ENCODE results near the gene NFIX. TPM values are rescaled to one million over a fixed set of nuclear protein-coding genes. Genes with fewer than 3 reads are reported as not detected.

The NFIX gene
- total and polyA plus RNA-seq, 7 donors = 22.2 to 347 (median 220) TPM

- ATAC-seq (no peak), DNase-seq (no peak)
- TF ChIP-seq CTCF (IDR thresholded peaks at IDR 0.05) = no peak
- H3K9me3 ChIP-seq = no peaks in the 10 kb centered on the region
- no peak overlapping the region for H3K27ac ChIP-seq
- H3K4me3 ChIP-seq = no peak overlapping the region
- no peaks in the 10 kb centered on the region for H3K27me3 ChIP-seq (ENCODE audit: insufficient read depth in 3 of 3, low read length in 2 of 3)
- H3K4me1 ChIP-seq = peaks cover 18% of the 10 kb centered on the region
- H3K36me3 ChIP-seq (ENCODE audit: insufficient read depth in 1 of 2, low read depth in 1 of 2) = peaks cover 0 to 85% of the 10 kb centered on the region in 2 donors
- WGBS, 3 donors = 31 to 53% (median 36%) methylated on average over 7 of the region's 7 CpGs
- intact Hi-C loops (cut with DNase I) = no loop called here
Measured at GRCh38 chr19:13085666-13086065, 90.4 kb downstream of the NFIX start.

- Histone ChIP-seq H3K27me3 (ENCODE audit: insufficient read depth in 3 of 3, low read length in 2 of 3) (no peaks in the 10 kb centered on the region), H3K9me3 (no peaks in the 10 kb centered on the region), H3K4me3 (no peak overlapping the region), H3K27ac (no peak overlapping the region), H3K36me3 (ENCODE audit: insufficient read depth in 1 of 2, low read depth in 1 of 2) (peaks cover 0 to 86% of the 10 kb centered on the region in 2 donors), H3K4me1 (peaks cover 23% of the 10 kb centered on the region)
- no peak for DNase-seq
- 43 to 67% (median 52%) methylated on average over 2 of the region's 2 CpGs for WGBS, 3 donors
- intact Hi-C loops (cut with DNase I) = no loop called here
- no peak for ATAC-seq
- no peak for TF ChIP-seq CTCF (IDR thresholded peaks at IDR 0.05)
Measured at GRCh38 chr19:13086341-13086740, 91.1 kb downstream of the NFIX start.

- H3K9me3 ChIP-seq = no peaks in the 10 kb centered on the region
- H3K4me3 ChIP-seq = no peak overlapping the region
- H3K4me1 ChIP-seq = peaks cover 20% of the 10 kb centered on the region
- no peaks in the 10 kb centered on the region for H3K27me3 ChIP-seq (ENCODE audit: insufficient read depth in 3 of 3, low read length in 2 of 3)
- WGBS, 3 donors = 79 to 86% (median 82%) methylated on average over 12 of the region's 12 CpGs
- TF ChIP-seq CTCF (IDR thresholded peaks at IDR 0.05) = no peak
- H3K36me3 ChIP-seq (ENCODE audit: insufficient read depth in 1 of 2, low read depth in 1 of 2) = peaks cover 0 to 83% of the 10 kb centered on the region in 2 donors
- intact Hi-C loops (cut with DNase I) = no loop called here
- ATAC-seq (no peak), DNase-seq (no peak)
- H3K27ac ChIP-seq = no peak overlapping the region
Measured at GRCh38 chr19:13087295-13087694, 92.0 kb downstream of the NFIX start.

- intact Hi-C loops (cut with DNase I) = no loop called here
- ATAC-seq = no peak
- no peaks in the 10 kb centered on the region for H3K27me3 ChIP-seq (ENCODE audit: insufficient read depth in 3 of 3, low read length in 2 of 3)
- no peak for DNase-seq
- no peaks in the 10 kb centered on the region for H3K9me3 ChIP-seq
- peaks cover 0 to 77% of the 10 kb centered on the region in 2 donors for H3K36me3 ChIP-seq (ENCODE audit: insufficient read depth in 1 of 2, low read depth in 1 of 2)
- TF ChIP-seq CTCF (IDR thresholded peaks at IDR 0.05) = no peak
- no peak overlapping the region for H3K4me3 ChIP-seq
- WGBS, 3 donors = 82 to 84% (median 84%) methylated on average over 33 to 37 of the region's 37 CpGs
- H3K27ac ChIP-seq = no peak overlapping the region
- H3K4me1 ChIP-seq = peaks cover 17% of the 10 kb centered on the region
Measured at GRCh38 chr19:13087795-13088537, 92.7 kb downstream of the NFIX start.

All from psoas muscle (tissue), 8 donors.